Activated naive CD4-positive, alpha-beta T cell treated with anti-CD3 and anti-CD28 coated beads, Interleukin-2, amount 10 ng/mL, durations not matched to agents 7 days and 5 days (primary cell): ENCODE results near the gene NT5C.
A peak's percentile ranks its signal among the peaks of the same experiment; 100 is the strongest.

Source experiments
- CTCF ChIA-PET: fragments of 350-600 bp; sonication (Branson Sonifier 250); formaldehyde crosslinking; loops from one replicate; lab custom pipeline; 2021; ENCODE audit warnings: antibody characterized with exemption; lab: Charles Lee
- DNase-seq: peaks from one replicate; pipeline ENCODE4 v3.0.0-alpha.2; 2020
- H3K27ac Mint-ChIP-seq: one replicate; pipeline ENCODE4 v1.8.0; 2021; ENCODE audit warnings: mild to moderate bottlenecking, moderate library complexity, mixed read lengths
- H3K27me3 Mint-ChIP-seq: one replicate; pipeline ENCODE4 v1.8.0; 2021; ENCODE audit warnings: mild to moderate bottlenecking, mixed read lengths
- H3K36me3 Mint-ChIP-seq: one replicate; pipeline ENCODE4 v1.8.0; 2021; ENCODE audit warnings: mixed read lengths
- H3K4me1 Mint-ChIP-seq: one replicate; pipeline ENCODE4 v1.8.0; 2021; ENCODE audit warnings: mixed read lengths
- H3K4me3 Mint-ChIP-seq: one replicate; pipeline ENCODE4 v1.8.0; 2021; ENCODE audit warnings: mild to moderate bottlenecking, moderate library complexity, mixed read lengths
- H3K9me3 Mint-ChIP-seq: one replicate; pipeline ENCODE4 v1.8.0; 2021; ENCODE audit warnings: mixed read lengths

NT5C gene

DNA sequence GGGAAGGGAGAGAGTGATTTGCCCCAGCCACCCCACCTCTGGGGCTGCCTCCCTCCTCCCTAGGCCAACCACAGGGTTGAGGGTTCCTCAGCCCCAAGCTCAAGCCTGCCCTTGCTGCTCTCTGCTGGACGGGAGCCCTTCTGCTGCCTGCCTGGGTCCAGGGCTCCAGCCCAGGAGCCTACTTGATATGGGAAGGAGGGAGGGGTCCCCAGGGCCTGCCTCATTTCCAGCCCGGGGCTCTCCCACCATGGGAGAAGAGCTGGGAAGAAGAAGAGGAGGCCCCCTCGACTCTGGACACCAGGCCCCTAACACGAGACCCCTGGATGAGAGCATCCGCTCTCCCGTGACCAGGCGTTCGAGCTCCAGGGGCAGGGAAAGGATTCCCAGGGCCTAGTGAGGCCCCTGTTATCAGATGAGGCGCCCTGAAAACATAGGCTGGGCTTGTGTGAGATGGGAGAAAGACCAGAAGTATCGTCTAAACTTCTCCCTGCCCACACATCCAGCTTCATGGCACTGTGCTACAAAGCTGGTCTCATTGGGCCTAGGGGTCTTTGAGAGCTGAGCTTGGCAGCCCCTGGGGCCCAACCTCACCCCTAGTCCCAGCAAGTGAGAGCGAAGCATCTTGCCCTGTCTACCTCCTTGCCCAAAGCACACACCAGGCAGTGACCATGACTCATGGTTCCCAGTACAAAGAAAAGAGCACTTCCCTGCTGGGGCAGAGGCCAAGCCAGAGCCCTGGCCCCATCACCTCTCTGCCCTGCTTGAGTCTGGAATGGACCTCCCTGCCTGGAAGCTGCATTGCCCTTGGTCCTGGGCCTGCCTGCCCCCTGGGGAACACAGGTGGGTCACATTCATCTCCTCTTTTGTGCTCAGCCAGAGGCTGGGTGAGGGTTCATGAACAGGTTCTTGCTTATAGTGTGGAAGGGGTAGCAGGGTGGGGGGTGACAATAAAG is 42.8 kb downstream of the NT5C start:
- DNase-seq: no peak
- Mint-ChIP-seq H3K36me3 (no peaks in the 10 kb centered on the region), H3K27ac (peak overlapping the region; percentile 81), H3K27me3 (no peaks in the 10 kb centered on the region), H3K9me3 (no peaks in the 10 kb centered on the region), H3K4me1 (peaks cover 54% of the 10 kb centered on the region), H3K4me3 (peak overlapping the region; percentile 75)
- CTCF ChIA-PET: interaction anchor here (0.5 to 2.5 kb wide), 6 partner anchors 17 to 152 kb away, joined by 3 to 10 read pairs (median 4); no protein-coding TSS in a partner anchor

GRCh38 chr17:75087558-75088453 is 43.7 kb downstream of the NT5C start, which contains the start of gene SLC16A5:
TSS of gene SLC16A5 (plus strand) at chr17:75087954. CDS start at chr17:75093637, 5,683 bp downstream.
- CTCF ChIA-PET: interaction anchor here (0.5 to 2.5 kb wide), 6 partner anchors 18 to 126 kb away, joined by 3 to 10 read pairs (median 4); no protein-coding TSS in a partner anchor
- Mint-ChIP-seq H3K4me3 (peak within 1 kb of the TSS; percentile 77), H3K4me1 (peaks cover 54% of the 10 kb centered on the region), H3K27ac (peak within 1 kb of the TSS; percentile 81), H3K36me3 (no peaks in the 10 kb centered on the region), H3K9me3 (no peaks in the 10 kb centered on the region), H3K27me3 (peaks cover under 1% of the 10 kb centered on the region)
- DNase-seq: peak; percentile 76

DNA sequence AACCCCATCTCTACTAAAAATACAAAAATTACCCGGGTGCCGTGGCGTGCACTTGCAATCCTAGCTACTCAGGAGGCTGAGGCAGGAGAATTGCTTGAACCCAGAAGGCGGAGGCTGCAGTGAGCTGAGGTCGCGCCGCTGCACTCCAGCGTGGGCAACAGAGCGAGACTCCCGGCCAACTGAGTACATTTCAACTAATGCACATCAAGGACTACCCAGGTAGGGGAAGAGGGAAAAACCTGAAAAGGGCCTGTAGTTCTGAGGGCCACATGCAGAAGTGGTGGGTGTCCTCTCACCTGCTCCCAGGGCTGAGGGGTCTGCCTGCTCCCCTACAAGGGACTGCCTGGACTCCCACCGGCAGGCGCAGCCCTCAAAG is 44.4 kb downstream of the NT5C start:
- CTCF ChIA-PET: interaction anchor here (1.1 to 2.5 kb wide), 4 partner anchors 17 to 126 kb away, joined by 3 to 10 read pairs (median 4); no protein-coding TSS in a partner anchor
- Mint-ChIP-seq H3K36me3 (no peaks in the 10 kb centered on the region), H3K27ac (peak overlapping the region; percentile 59), H3K27me3 (peaks cover 7% of the 10 kb centered on the region), H3K9me3 (no peaks in the 10 kb centered on the region), H3K4me3 (peak overlapping the region; percentile 77), H3K4me1 (peaks cover 54% of the 10 kb centered on the region)
- DNase-seq: no peak

DNA sequence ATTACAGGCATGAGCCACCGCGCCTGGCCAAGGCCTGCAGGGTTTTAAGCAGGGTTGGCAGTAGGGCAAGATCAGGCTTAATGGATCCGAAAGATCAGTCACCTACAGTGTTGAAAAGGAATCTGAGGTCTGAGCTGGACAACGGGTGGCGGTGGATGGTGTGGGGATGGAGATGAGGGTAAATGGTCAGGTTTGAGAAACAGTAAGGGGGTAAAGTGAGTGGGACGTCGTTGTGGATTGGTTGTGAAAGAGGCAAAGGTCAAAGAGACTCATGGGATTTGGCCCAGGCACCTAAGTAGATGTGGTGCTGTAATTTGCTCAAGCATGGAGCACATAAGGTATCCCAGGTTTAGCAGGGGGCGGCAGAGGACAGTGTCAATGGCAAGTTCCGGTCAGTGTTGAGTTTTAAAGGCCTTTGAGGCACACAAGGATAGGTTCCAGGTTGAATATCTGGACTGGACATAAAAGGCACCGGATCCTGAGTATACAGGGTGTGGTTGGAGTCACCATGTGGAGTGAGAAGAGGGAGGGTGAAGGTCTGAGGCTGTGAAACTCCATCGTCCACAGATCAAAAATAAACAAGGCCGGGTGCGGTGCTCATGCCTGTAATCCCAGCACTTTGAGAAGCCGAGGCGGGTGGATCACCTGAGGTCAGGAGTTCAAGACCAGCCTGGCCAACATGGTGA is 44.9 kb downstream of the NT5C start:
- H3K4me1 Mint-ChIP-seq: peaks cover 51% of the 10 kb centered on the region
- peaks cover 13% of the 10 kb centered on the region for H3K27me3 Mint-ChIP-seq
- CTCF ChIA-PET: interaction anchor here (1.1 to 1.3 kb wide), 3 partner anchors 23 to 125 kb away, joined by 3 to 4 read pairs (median 3); partner anchors contain the start of gene ARMC7
- H3K4me3 Mint-ChIP-seq: peak overlapping the region; percentile 77
- H3K36me3 Mint-ChIP-seq: no peaks in the 10 kb centered on the region
- H3K9me3 Mint-ChIP-seq: no peaks in the 10 kb centered on the region
- no peak for DNase-seq
- H3K27ac Mint-ChIP-seq: peak overlapping the region; percentile 15

DNA sequence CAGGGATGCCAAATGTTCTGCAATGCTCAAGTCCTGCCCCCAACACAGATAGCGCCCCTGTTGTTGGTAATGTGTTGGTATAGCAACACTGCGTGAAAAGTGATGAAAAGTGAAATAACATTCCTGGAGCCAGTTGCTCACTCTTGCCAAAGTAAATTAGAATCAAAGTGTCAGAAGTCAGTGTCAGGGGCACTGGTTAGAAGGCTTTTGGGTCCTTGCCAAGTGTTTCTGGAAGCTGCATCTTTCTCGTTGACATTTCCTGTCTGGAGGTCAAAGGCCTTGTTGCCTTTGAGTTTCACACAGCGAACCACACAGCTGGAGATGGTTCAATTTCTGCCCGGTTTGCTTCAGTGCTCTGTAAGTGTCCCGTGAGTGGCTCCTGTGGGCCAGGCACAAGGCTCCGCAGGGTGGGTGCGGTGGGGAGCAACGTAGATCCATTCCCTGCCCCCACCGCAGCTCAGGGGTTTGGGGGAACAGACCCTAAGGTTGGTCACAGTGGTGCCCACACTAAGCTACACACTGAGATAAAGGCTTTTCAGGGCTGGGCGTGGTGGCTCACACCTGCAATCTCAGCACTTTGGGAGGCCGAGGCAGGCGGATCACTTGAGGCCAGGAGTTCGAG is 47.4 kb downstream of the NT5C start:
- H3K27ac Mint-ChIP-seq: no peak overlapping the region
- no peak overlapping the region for H3K4me3 Mint-ChIP-seq
- no peaks in the 10 kb centered on the region for H3K9me3 Mint-ChIP-seq
- H3K27me3 Mint-ChIP-seq: peaks cover 23% of the 10 kb centered on the region
- no peaks in the 10 kb centered on the region for H3K36me3 Mint-ChIP-seq
- DNase-seq: peak; percentile 33
- peaks cover 41% of the 10 kb centered on the region for H3K4me1 Mint-ChIP-seq
- CTCF ChIA-PET: interaction anchor here (1.0 to 1.7 kb wide), 3 partner anchors 12 to 28 kb away, joined by 3 to 7 read pairs (median 3); no protein-coding TSS in a partner anchor

DNA sequence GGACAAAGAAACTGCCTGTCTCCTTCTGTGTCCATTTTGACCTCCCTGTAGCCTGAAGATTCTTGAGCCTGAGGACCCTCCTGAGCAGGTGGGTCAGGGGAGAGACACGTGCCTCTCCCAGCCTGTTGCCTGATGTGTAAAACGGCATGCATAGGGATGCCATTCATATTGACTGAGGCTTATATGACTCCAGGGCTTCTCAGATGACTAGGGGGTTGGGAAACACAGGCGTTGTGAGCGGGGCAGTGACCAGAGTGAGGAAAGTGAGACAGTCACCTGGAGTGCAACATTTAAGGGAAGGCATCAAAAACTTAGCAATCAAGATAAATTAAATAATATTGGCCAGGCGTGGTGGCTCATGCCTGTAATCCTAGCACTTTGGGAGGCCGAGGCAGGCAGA is 48.9 kb downstream of the NT5C start:
- CTCF ChIA-PET: interaction anchor here (1.6 to 2.0 kb wide), 2 partner anchors 13 to 31 kb away, joined by 3 to 5 read pairs; no protein-coding TSS in a partner anchor
- H3K27me3 Mint-ChIP-seq: peaks cover 35% of the 10 kb centered on the region
- H3K27ac Mint-ChIP-seq: peak overlapping the region; percentile 22

GRCh38 chr17:75081611-75082540 is 49.7 kb downstream of the NT5C start:
- CTCF ChIA-PET: interaction anchor here (0.6 to 2.0 kb wide), 3 partner anchors 12 to 439 kb away, joined by 3 to 5 read pairs (median 3); no protein-coding TSS in a partner anchor
- Mint-ChIP-seq H3K9me3 (no peaks in the 10 kb centered on the region), H3K36me3 (no peaks in the 10 kb centered on the region), H3K27me3 (peaks cover 43% of the 10 kb centered on the region), H3K4me1 (peaks cover 42% of the 10 kb centered on the region), H3K4me3 (no peak overlapping the region), H3K27ac (no peak overlapping the region)
- no peak for DNase-seq

More for the DNA sequence above, 48.9 kb downstream of the NT5C start:
- H3K4me3 Mint-ChIP-seq: no peak overlapping the region
- H3K36me3 Mint-ChIP-seq: no peaks in the 10 kb centered on the region
- H3K9me3 Mint-ChIP-seq: no peaks in the 10 kb centered on the region
- peaks cover 42% of the 10 kb centered on the region for H3K4me1 Mint-ChIP-seq
- no peak for DNase-seq
